Measurements from ENCODE around the gene ACO1.

ACO1 gene

DNA sequence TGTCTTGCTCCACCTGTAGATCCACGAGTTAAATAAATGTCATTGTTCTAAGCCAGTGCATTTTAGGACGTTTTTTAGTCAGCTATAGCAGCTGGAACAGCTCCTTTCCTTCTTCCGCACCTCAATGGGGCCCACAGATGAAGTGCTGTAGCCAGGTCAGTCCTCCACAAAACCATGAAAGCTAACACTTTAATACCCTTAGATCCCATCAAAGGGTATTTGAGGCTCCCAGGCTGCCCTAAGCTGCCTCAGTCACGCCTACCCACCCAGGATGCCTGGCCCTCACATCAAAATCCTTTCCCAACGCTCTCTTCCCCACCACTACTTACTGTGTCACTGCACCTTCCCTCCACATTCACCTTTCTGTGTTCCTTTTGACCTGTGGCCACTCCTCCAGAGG, 44.1 kb upstream of the ACO1 start:
- H3K4me1 ChIP-seq (ENCODE audit: insufficient read depth, low read length, severe bottlenecking): no peaks in the 10 kb centered on the region
- no peak overlapping the region for H2AFZ ChIP-seq (ENCODE audit: low read length)

DNA sequence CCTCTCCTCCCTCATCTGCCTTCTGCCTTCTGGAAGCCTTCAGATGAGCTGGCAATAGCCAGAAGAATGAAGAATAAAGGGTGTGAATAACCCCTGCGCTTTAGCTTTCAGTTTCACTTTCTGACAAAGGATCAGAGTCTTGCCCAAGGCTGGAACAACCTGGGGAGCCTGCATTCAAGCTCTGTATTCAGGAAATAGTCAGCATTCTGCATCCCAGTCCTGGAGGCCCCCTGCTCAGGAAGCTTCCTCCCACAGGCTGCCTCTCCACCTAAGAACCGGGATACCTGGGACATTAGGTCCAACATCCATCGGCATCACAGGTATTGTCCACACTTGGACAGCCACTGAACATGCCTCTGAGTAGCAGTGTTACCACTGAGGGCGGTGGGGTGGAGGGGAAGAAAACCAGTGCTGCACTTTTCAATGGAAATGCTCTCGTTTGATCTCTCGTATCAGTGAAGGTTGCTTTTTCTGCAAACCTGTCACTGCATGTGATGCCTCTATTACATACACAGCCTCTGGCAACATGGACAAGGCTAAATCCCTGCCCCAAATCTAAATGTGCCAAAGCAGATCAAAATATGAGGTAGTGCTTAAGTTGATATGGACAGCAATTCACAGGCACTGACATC, 39.8 kb upstream of the ACO1 start:
- no peak overlapping the region for H3K27ac ChIP-seq (ENCODE audit: low read depth, low read length, poor library complexity, severe bottlenecking)

More for the DNA sequence above, 44.1 kb upstream of the ACO1 start:
- Histone ChIP-seq H4K20me1 (ENCODE audit: insufficient read depth, low read length) (no peaks in the 10 kb centered on the region), H3F3A (ENCODE audit: insufficient read depth, low read length) (no peaks in the 10 kb centered on the region), H3K79me2 (ENCODE audit: insufficient read depth, low read length) (no peaks in the 10 kb centered on the region), H3K36me3 (ENCODE audit: insufficient read depth, low read length) (no peaks in the 10 kb centered on the region), H3K4me3 (ENCODE audit: low read depth, low read length, poor library complexity, severe bottlenecking) (no peak overlapping the region), H3K9me3 (ENCODE audit: low read length) (no peaks in the 10 kb centered on the region), H3K27me3 (ENCODE audit: insufficient read depth, low read length) (no peaks in the 10 kb centered on the region), H3K9ac (ENCODE audit: low read length) (no peak overlapping the region), H3K9me2 (ENCODE audit: low read depth, low read length) (no peaks in the 10 kb centered on the region), H3K4me2 (ENCODE audit: low read length) (no peak overlapping the region), H3K27ac (ENCODE audit: low read depth, low read length, poor library complexity, severe bottlenecking) (no peak overlapping the region)
- TF ChIP-seq, protein P1, sequence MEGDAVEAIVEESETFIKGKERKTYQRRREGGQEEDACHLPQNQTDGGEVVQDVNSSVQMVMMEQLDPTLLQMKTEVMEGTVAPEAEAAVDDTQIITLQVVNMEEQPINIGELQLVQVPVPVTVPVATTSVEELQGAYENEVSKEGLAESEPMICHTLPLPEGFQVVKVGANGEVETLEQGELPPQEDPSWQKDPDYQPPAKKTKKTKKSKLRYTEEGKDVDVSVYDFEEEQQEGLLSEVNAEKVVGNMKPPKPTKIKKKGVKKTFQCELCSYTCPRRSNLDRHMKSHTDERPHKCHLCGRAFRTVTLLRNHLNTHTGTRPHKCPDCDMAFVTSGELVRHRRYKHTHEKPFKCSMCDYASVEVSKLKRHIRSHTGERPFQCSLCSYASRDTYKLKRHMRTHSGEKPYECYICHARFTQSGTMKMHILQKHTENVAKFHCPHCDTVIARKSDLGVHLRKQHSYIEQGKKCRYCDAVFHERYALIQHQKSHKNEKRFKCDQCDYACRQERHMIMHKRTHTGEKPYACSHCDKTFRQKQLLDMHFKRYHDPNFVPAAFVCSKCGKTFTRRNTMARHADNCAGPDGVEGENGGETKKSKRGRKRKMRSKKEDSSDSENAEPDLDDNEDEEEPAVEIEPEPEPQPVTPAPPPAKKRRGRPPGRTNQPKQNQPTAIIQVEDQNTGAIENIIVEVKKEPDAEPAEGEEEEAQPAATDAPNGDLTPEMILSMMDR (IDR thresholded peaks at IDR 0.05; ENCODE audit: low read length): no peak
- TF ChIP-seq EZH2 (IDR thresholded peaks at IDR 0.05; ENCODE audit: borderline replicate concordance, low read length): no peak

GRCh38 chr9:32345243-32345642, 39.2 kb upstream of the ACO1 start:
- Histone ChIP-seq H3K27me3 (ENCODE audit: insufficient read depth, low read length) (no peaks in the 10 kb centered on the region), H3K36me3 (ENCODE audit: insufficient read depth, low read length) (no peaks in the 10 kb centered on the region), H3F3A (ENCODE audit: insufficient read depth, low read length) (no peaks in the 10 kb centered on the region), H4K20me1 (ENCODE audit: insufficient read depth, low read length) (no peaks in the 10 kb centered on the region), H3K9me3 (ENCODE audit: low read length) (no peaks in the 10 kb centered on the region), H3K4me2 (ENCODE audit: low read length) (no peak overlapping the region), H3K79me2 (ENCODE audit: insufficient read depth, low read length) (no peaks in the 10 kb centered on the region), H2AFZ (ENCODE audit: low read length) (no peak overlapping the region), H3K27ac (ENCODE audit: low read depth, low read length, poor library complexity, severe bottlenecking) (no peak overlapping the region), H3K4me1 (ENCODE audit: insufficient read depth, low read length, severe bottlenecking) (no peaks in the 10 kb centered on the region), H3K9me2 (ENCODE audit: low read depth, low read length) (no peaks in the 10 kb centered on the region), H3K4me3 (ENCODE audit: low read depth, low read length, poor library complexity, severe bottlenecking) (no peak overlapping the region), H3K9ac (ENCODE audit: low read length) (no peak overlapping the region)
- TF ChIP-seq, protein P1 (IDR thresholded peaks at IDR 0.05; ENCODE audit: low read length): no peak
- no peak for TF ChIP-seq EZH2 (IDR thresholded peaks at IDR 0.05; ENCODE audit: borderline replicate concordance, low read length)

More for the DNA sequence above, 39.8 kb upstream of the ACO1 start:
- Histone ChIP-seq H3K9ac (ENCODE audit: low read length) (no peak overlapping the region), H4K20me1 (ENCODE audit: insufficient read depth, low read length) (no peaks in the 10 kb centered on the region), H3K79me2 (ENCODE audit: insufficient read depth, low read length) (no peaks in the 10 kb centered on the region), H3K4me3 (ENCODE audit: low read depth, low read length, poor library complexity, severe bottlenecking) (no peak overlapping the region), H3K4me1 (ENCODE audit: insufficient read depth, low read length, severe bottlenecking) (no peaks in the 10 kb centered on the region), H3K4me2 (ENCODE audit: low read length) (no peak overlapping the region), H3K9me3 (ENCODE audit: low read length) (no peaks in the 10 kb centered on the region), H3K27me3 (ENCODE audit: insufficient read depth, low read length) (no peaks in the 10 kb centered on the region), H2AFZ (ENCODE audit: low read length) (no peak overlapping the region), H3F3A (ENCODE audit: insufficient read depth, low read length) (no peaks in the 10 kb centered on the region), H3K9me2 (ENCODE audit: low read depth, low read length) (no peaks in the 10 kb centered on the region), H3K36me3 (ENCODE audit: insufficient read depth, low read length) (no peaks in the 10 kb centered on the region)
- TF ChIP-seq EZH2 (IDR thresholded peaks at IDR 0.05; ENCODE audit: borderline replicate concordance, low read length): no peak
- TF ChIP-seq, protein P1 (IDR thresholded peaks at IDR 0.05; ENCODE audit: low read length): no peak

Data from OCI-LY1 (cell line).